Measurements from ENCODE around the gene NATD1. TPM values are rescaled to one million over a fixed set of nuclear protein-coding genes. Genes with fewer than 3 reads are reported as not detected.

The NATD1 gene
- polyA plus RNA-seq, 4 donors: 2.4 to 7.5 (median 2.9) TPM

- 73 to 81% (median 77%) methylated on average over 6 of the region's 6 CpGs for WGBS, 3 donors
- peaks cover 0 to 6% (median 0%) of the 10 kb centered on the region in 3 donors for H3K27me3 ChIP-seq (ENCODE audit: control insufficient read depth in 3 of 3, insufficient read depth in 3 of 3, low read length in 3 of 3)
- peaks cover 2 to 23% (median 3%) of the 10 kb centered on the region in 3 donors for H3K4me1 ChIP-seq (ENCODE audit: control insufficient read depth in 3 of 3, insufficient read depth in 2 of 3, low read depth in 1 of 3, low read length in 2 of 3)
- FAIRE-seq: no peak
- H3K4me3 ChIP-seq (ENCODE audit: low read depth in 1 of 3, low read length in 3 of 3): no peak overlapping the region
- H3K36me3 ChIP-seq (ENCODE audit: control insufficient read depth in 3 of 3, insufficient read depth in 2 of 3, low read depth in 1 of 3, low read length in 3 of 3): no peaks in the 10 kb centered on the region
- H3K9me3 ChIP-seq (ENCODE audit: control insufficient read depth in 2 of 2, insufficient read depth in 1 of 2, low read depth in 1 of 2, low read length in 1 of 2): no peaks in the 10 kb centered on the region
- no peak for DNase-seq
- no peak overlapping the region for H3K27ac ChIP-seq (ENCODE audit: low read depth in 1 of 3, low read length in 2 of 3)
Observed at GRCh38 chr17:21279582-21279981, 26.4 kb upstream of the NATD1 start.

- Histone ChIP-seq H3K9me3 (ENCODE audit: control insufficient read depth in 2 of 2, insufficient read depth in 1 of 2, low read depth in 1 of 2, low read length in 1 of 2) (no peaks in the 10 kb centered on the region), H3K36me3 (ENCODE audit: control insufficient read depth in 3 of 3, insufficient read depth in 2 of 3, low read depth in 1 of 3, low read length in 3 of 3) (no peaks in the 10 kb centered on the region), H3K27me3 (ENCODE audit: control insufficient read depth in 3 of 3, insufficient read depth in 3 of 3, low read length in 3 of 3) (peaks cover 0 to 6% (median 0%) of the 10 kb centered on the region in 3 donors), H3K4me3 (ENCODE audit: low read depth in 1 of 3, low read length in 3 of 3) (no peak overlapping the region), H3K27ac (ENCODE audit: low read depth in 1 of 3, low read length in 2 of 3) (no peak overlapping the region), H3K4me1 (ENCODE audit: control insufficient read depth in 3 of 3, insufficient read depth in 2 of 3, low read depth in 1 of 3, low read length in 2 of 3) (peaks cover 2 to 23% (median 3%) of the 10 kb centered on the region in 3 donors)
- FAIRE-seq: no peak
- no peak for DNase-seq
- 73 to 84% (median 75%) methylated on average over 6 of the region's 6 CpGs for WGBS, 3 donors
Observed at GRCh38 chr17:21279198-21279535, 26.0 kb upstream of the NATD1 start.

GRCh38 chr17:21278450-21279197 is 25.4 kb upstream of the NATD1 start:
- 29 to 56% (median 47%) methylated on average over 8 of the region's 8 CpGs for WGBS, 3 donors
- no peak for FAIRE-seq
- no peaks in the 10 kb centered on the region for H3K36me3 ChIP-seq (ENCODE audit: control insufficient read depth in 3 of 3, insufficient read depth in 2 of 3, low read depth in 1 of 3, low read length in 3 of 3)
- DNase-seq: peak; percentile 86 to 97
- peaks cover 2 to 23% (median 3%) of the 10 kb centered on the region in 3 donors for H3K4me1 ChIP-seq (ENCODE audit: control insufficient read depth in 3 of 3, insufficient read depth in 2 of 3, low read depth in 1 of 3, low read length in 2 of 3)
- no peak overlapping the region for H3K4me3 ChIP-seq (ENCODE audit: low read depth in 1 of 3, low read length in 3 of 3)
- peak overlapping the region in 2 of 3 donors; percentile 8 to 74 for H3K27ac ChIP-seq (ENCODE audit: low read depth in 1 of 3, low read length in 2 of 3)
- H3K9me3 ChIP-seq (ENCODE audit: control insufficient read depth in 2 of 2, insufficient read depth in 1 of 2, low read depth in 1 of 2, low read length in 1 of 2): no peaks in the 10 kb centered on the region
- peaks cover 0 to 6% (median 0%) of the 10 kb centered on the region in 3 donors for H3K27me3 ChIP-seq (ENCODE audit: control insufficient read depth in 3 of 3, insufficient read depth in 3 of 3, low read length in 3 of 3)

- H3K27ac ChIP-seq (ENCODE audit: low read depth in 1 of 3, low read length in 2 of 3): no peak overlapping the region
- H3K4me1 ChIP-seq (ENCODE audit: control insufficient read depth in 3 of 3, insufficient read depth in 2 of 3, low read depth in 1 of 3, low read length in 2 of 3): peaks cover 2 to 19% (median 3%) of the 10 kb centered on the region in 3 donors
- FAIRE-seq: no peak
- H3K9me3 ChIP-seq (ENCODE audit: control insufficient read depth in 2 of 2, insufficient read depth in 1 of 2, low read depth in 1 of 2, low read length in 1 of 2): no peaks in the 10 kb centered on the region
- no peak for DNase-seq
- no peak overlapping the region for H3K4me3 ChIP-seq (ENCODE audit: low read depth in 1 of 3, low read length in 3 of 3)
- no peaks in the 10 kb centered on the region for H3K27me3 ChIP-seq (ENCODE audit: control insufficient read depth in 3 of 3, insufficient read depth in 3 of 3, low read length in 3 of 3)
- WGBS, 3 donors: 94 to 97% (median 97%) methylated on average over 3 of the region's 3 CpGs
- no peaks in the 10 kb centered on the region for H3K36me3 ChIP-seq (ENCODE audit: control insufficient read depth in 3 of 3, insufficient read depth in 2 of 3, low read depth in 1 of 3, low read length in 3 of 3)
Observed at GRCh38 chr17:21277332-21277731, 24.1 kb upstream of the NATD1 start.

- Histone ChIP-seq H3K27me3 (ENCODE audit: control insufficient read depth in 3 of 3, insufficient read depth in 3 of 3, low read length in 3 of 3) (no peaks in the 10 kb centered on the region), H3K36me3 (ENCODE audit: control insufficient read depth in 3 of 3, insufficient read depth in 2 of 3, low read depth in 1 of 3, low read length in 3 of 3) (no peaks in the 10 kb centered on the region), H3K9me3 (ENCODE audit: control insufficient read depth in 2 of 2, insufficient read depth in 1 of 2, low read depth in 1 of 2, low read length in 1 of 2) (no peaks in the 10 kb centered on the region), H3K4me1 (ENCODE audit: control insufficient read depth in 3 of 3, insufficient read depth in 2 of 3, low read depth in 1 of 3, low read length in 2 of 3) (peaks cover 2 to 19% (median 3%) of the 10 kb centered on the region in 3 donors), H3K4me3 (ENCODE audit: low read depth in 1 of 3, low read length in 3 of 3) (peak overlapping the region; percentile 8 to 52 (median 51)), H3K27ac (ENCODE audit: low read depth in 1 of 3, low read length in 2 of 3) (no peak overlapping the region)
- FAIRE-seq: no peak
- DNase-seq: no peak
- WGBS, 3 donors: 7 to 18% (median 10%) methylated on average over 17 of the region's 17 CpGs
Observed at GRCh38 chr17:21276264-21276588, 23.0 kb upstream of the NATD1 start.

GRCh38 chr17:21275579-21276263 is 22.5 kb upstream of the NATD1 start:
- Histone ChIP-seq H3K36me3 (ENCODE audit: control insufficient read depth in 3 of 3, insufficient read depth in 2 of 3, low read depth in 1 of 3, low read length in 3 of 3) (no peaks in the 10 kb centered on the region), H3K4me3 (ENCODE audit: low read depth in 1 of 3, low read length in 3 of 3) (peak overlapping the region; percentile 46 to 52 (median 51)), H3K27me3 (ENCODE audit: control insufficient read depth in 3 of 3, insufficient read depth in 3 of 3, low read length in 3 of 3) (no peaks in the 10 kb centered on the region), H3K9me3 (ENCODE audit: control insufficient read depth in 2 of 2, insufficient read depth in 1 of 2, low read depth in 1 of 2, low read length in 1 of 2) (no peaks in the 10 kb centered on the region), H3K27ac (ENCODE audit: low read depth in 1 of 3, low read length in 2 of 3) (peak overlapping the region in 2 of 3 donors; percentile 26 to 68), H3K4me1 (ENCODE audit: control insufficient read depth in 3 of 3, insufficient read depth in 2 of 3, low read depth in 1 of 3, low read length in 2 of 3) (peaks cover 2 to 19% (median 3%) of the 10 kb centered on the region in 3 donors)
- 0% methylated on average over 45 to 52 of the region's 52 CpGs for WGBS, 3 donors
- peak; percentile 91 to 95 for DNase-seq
- no peak for FAIRE-seq

- DNase-seq: no peak
- peaks cover 2 to 19% (median 3%) of the 10 kb centered on the region in 3 donors for H3K4me1 ChIP-seq (ENCODE audit: control insufficient read depth in 3 of 3, insufficient read depth in 2 of 3, low read depth in 1 of 3, low read length in 2 of 3)
- H3K27me3 ChIP-seq (ENCODE audit: control insufficient read depth in 3 of 3, insufficient read depth in 3 of 3, low read length in 3 of 3): no peaks in the 10 kb centered on the region
- no peak overlapping the region for H3K27ac ChIP-seq (ENCODE audit: low read depth in 1 of 3, low read length in 2 of 3)
- peak overlapping the region in 2 of 3 donors; percentile 51 to 52 for H3K4me3 ChIP-seq (ENCODE audit: low read depth in 1 of 3, low read length in 3 of 3)
- 19 to 29% (median 25%) methylated on average over 12 to 20 of the region's 20 CpGs for WGBS, 3 donors
- H3K9me3 ChIP-seq (ENCODE audit: control insufficient read depth in 2 of 2, insufficient read depth in 1 of 2, low read depth in 1 of 2, low read length in 1 of 2): no peaks in the 10 kb centered on the region
- FAIRE-seq: no peak
- no peaks in the 10 kb centered on the region for H3K36me3 ChIP-seq (ENCODE audit: control insufficient read depth in 3 of 3, insufficient read depth in 2 of 3, low read depth in 1 of 3, low read length in 3 of 3)
Observed at GRCh38 chr17:21275047-21275578, 21.9 kb upstream of the NATD1 start.

GRCh38 chr17:21272881-21273792 is 19.9 kb upstream of the NATD1 start:
- 46 to 64% (median 52%) methylated on average over 14 of the region's 14 CpGs for WGBS, 3 donors
- DNase-seq: peak; percentile 52 to 83
- no peak for FAIRE-seq
- no peak overlapping the region for H3K4me3 ChIP-seq (ENCODE audit: low read depth in 1 of 3, low read length in 3 of 3)
- H3K4me1 ChIP-seq (ENCODE audit: control insufficient read depth in 3 of 3, insufficient read depth in 2 of 3, low read depth in 1 of 3, low read length in 2 of 3): peaks cover 0 to 11% (median 3%) of the 10 kb centered on the region in 3 donors
- H3K9me3 ChIP-seq (ENCODE audit: control insufficient read depth in 2 of 2, insufficient read depth in 1 of 2, low read depth in 1 of 2, low read length in 1 of 2): no peaks in the 10 kb centered on the region
- H3K27ac ChIP-seq (ENCODE audit: low read depth in 1 of 3, low read length in 2 of 3): no peak overlapping the region
- no peaks in the 10 kb centered on the region for H3K27me3 ChIP-seq (ENCODE audit: control insufficient read depth in 3 of 3, insufficient read depth in 3 of 3, low read length in 3 of 3)
- H3K36me3 ChIP-seq (ENCODE audit: control insufficient read depth in 3 of 3, insufficient read depth in 2 of 3, low read depth in 1 of 3, low read length in 3 of 3): no peaks in the 10 kb centered on the region
